MM.1S (cell line): ENCODE data around the gene CHST10.

Source experiments
- DNase-seq: peaks from one replicate; pipeline ENCODE4 v3.0.0-alpha.2; 2015
- H2AFZ ChIP-seq: fragments of 300-600 bp; sonication (generic); 2 replicates; pipeline ENCODE4 v1.6.0; 2016; ENCODE audit warnings: antibody characterized with exemption, low read length
- H3F3A ChIP-seq: fragments of 300-600 bp; sonication (generic); 2 replicates; pipeline ENCODE4 v1.6.1; 2016; ENCODE audit warnings: mild to moderate bottlenecking, antibody characterized with exemption, low read length, moderate library complexity, mixed read lengths; ENCODE audit not compliant: insufficient read depth
- H3K27ac ChIP-seq: fragments of 300-600 bp; sonication (generic); 2 replicates; pipeline ENCODE4 v1.5.1; 2016; ENCODE audit warnings: mild to moderate bottlenecking, low read length
- H3K27me3 ChIP-seq: fragments of 300-600 bp; sonication (generic); replicated peaks from 2 replicates; pipeline ENCODE4 v1.6.0; 2016; ENCODE audit warnings: low read length; ENCODE audit not compliant: insufficient read depth
- H3K36me3 ChIP-seq: fragments of 300-600 bp; sonication (generic); replicated peaks from 2 replicates; pipeline ENCODE4 v1.6.1; 2016; ENCODE audit warnings: mild to moderate bottlenecking, low read length, mixed read lengths; ENCODE audit not compliant: insufficient read depth
- H3K4me1 ChIP-seq: fragments of 300-600 bp; sonication (generic); 2 replicates; pipeline ENCODE4 v1.6.1; 2016; ENCODE audit warnings: low read length, mixed read lengths
- H3K4me2 ChIP-seq: fragments of 300-600 bp; sonication (generic); 2 replicates; pipeline ENCODE4 v1.6.0; 2016; ENCODE audit warnings: low read depth, low read length
- H3K4me3 ChIP-seq: fragments of 300-600 bp; sonication (generic); 2 replicates; pipeline ENCODE4 v1.5.1; 2016; ENCODE audit warnings: low read length, mixed read lengths
- H3K79me2 ChIP-seq: fragments of 300-600 bp; sonication (generic); 2 replicates; pipeline ENCODE4 v1.6.1; 2016; ENCODE audit warnings: mixed run types, low read length, mixed read lengths
- H3K9ac ChIP-seq: fragments of 300-600 bp; sonication (generic); 2 replicates; pipeline ENCODE4 v1.6.1; 2016; ENCODE audit warnings: low read length, mixed read lengths
- H3K9me2 ChIP-seq: fragments of 300-600 bp; sonication (generic); replicated peaks from 2 replicates; pipeline ENCODE4 v1.6.1; 2016; ENCODE audit warnings: mild to moderate bottlenecking, low read length, mixed read lengths; ENCODE audit not compliant: insufficient read depth
- H3K9me3 ChIP-seq: fragments of 300-600 bp; sonication (generic); replicated peaks from 2 replicates; pipeline ENCODE4 v1.6.1; 2016; ENCODE audit warnings: mild to moderate bottlenecking, low read length, mixed read lengths; ENCODE audit not compliant: insufficient read depth
- H4K20me1 ChIP-seq: fragments of 300-600 bp; sonication (generic); 2 replicates; pipeline ENCODE4 v1.6.1; 2016; ENCODE audit warnings: mild to moderate bottlenecking, low read length, moderate library complexity, mixed read lengths; ENCODE audit not compliant: insufficient read depth
- CTCF ChIP-seq: fragments of 300-600 bp; sonication (generic); IDR thresholded peaks from 2 replicates; pipeline ENCODE4 v1.5.1; 2016; ENCODE audit warnings: antibody characterized with exemption, low read length, mixed read lengths
- EZH2 ChIP-seq: fragments of 300-600 bp; sonication (generic); optimal IDR thresholded peaks from 2 replicates; pipeline ENCODE3; 2017; ENCODE audit warnings: low read depth, mild to moderate bottlenecking, antibody characterized with exemption, low read length, mixed read lengths
- EZH2phosphoT487 ChIP-seq: fragments of 300-600 bp; sonication (generic); IDR thresholded peaks from 2 replicates; pipeline ENCODE4 v1.6.1; 2018; ENCODE audit warnings: antibody characterized with exemption, low read length

The CHST10 gene

GRCh38 chr2:100395532-100396350 lies 21.7 kb downstream of the CHST10 start:
- H3K4me2 ChIP-seq: no peak overlapping the region

DNA sequence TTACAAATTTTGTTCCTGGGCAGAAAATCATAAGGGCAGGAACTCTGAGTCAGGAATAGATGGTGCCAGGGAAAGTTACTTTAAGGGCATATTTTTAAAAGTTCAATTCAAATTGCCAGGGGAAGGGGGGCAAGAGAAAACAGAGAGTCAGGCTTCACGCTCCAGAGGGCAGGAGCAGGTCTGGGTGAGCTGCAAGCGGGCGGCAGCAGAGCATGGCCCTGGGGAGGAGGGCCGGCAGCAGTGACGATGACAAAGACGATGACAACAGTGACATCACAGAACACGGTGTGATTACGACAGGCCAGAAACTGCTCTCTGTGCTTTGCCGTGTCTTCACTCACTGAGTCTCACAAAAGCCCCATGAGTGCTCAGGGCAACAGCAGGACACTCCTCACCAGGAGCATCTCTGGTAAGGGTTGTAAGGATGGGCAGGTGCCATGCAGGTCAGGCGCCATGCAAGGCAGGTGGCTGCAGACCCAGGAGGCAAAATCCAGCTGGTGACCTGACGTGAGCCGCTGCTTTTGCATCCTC lies 23.3 kb downstream of the CHST10 start:
- no peak overlapping the region for H3K27ac ChIP-seq
- no peaks in the 10 kb centered on the region for H4K20me1 ChIP-seq
- DNase-seq: no peak
- TF ChIP-seq CTCF (no peak), EZH2phosphoT487 (no peak), EZH2 (no peak)
- H2AFZ ChIP-seq: no peak overlapping the region
- no peaks in the 10 kb centered on the region for H3K36me3 ChIP-seq
- H3K4me1 ChIP-seq: no peaks in the 10 kb centered on the region
- H3K9me3 ChIP-seq: no peaks in the 10 kb centered on the region
- no peaks in the 10 kb centered on the region for H3K79me2 ChIP-seq
- H3K4me3 ChIP-seq: no peak overlapping the region
- H3K9ac ChIP-seq: no peak overlapping the region
- no peaks in the 10 kb centered on the region for H3K9me2 ChIP-seq
- no peaks in the 10 kb centered on the region for H3K27me3 ChIP-seq
- no peak overlapping the region for H3K4me2 ChIP-seq
- no peaks in the 10 kb centered on the region for H3F3A ChIP-seq

More at GRCh38 chr2:100395532-100396350, 21.7 kb downstream of the CHST10 start:
- no peaks in the 10 kb centered on the region for H3K4me1 ChIP-seq
- H3K27ac ChIP-seq: no peak overlapping the region
- H3F3A ChIP-seq: no peaks in the 10 kb centered on the region
- H4K20me1 ChIP-seq: no peaks in the 10 kb centered on the region
- no peaks in the 10 kb centered on the region for H3K9me3 ChIP-seq
- H3K79me2 ChIP-seq: no peaks in the 10 kb centered on the region
- DNase-seq: no peak
- no peak overlapping the region for H3K9ac ChIP-seq
- H3K36me3 ChIP-seq: no peaks in the 10 kb centered on the region
- H3K9me2 ChIP-seq: no peaks in the 10 kb centered on the region
- no peaks in the 10 kb centered on the region for H3K27me3 ChIP-seq
- H2AFZ ChIP-seq: no peak overlapping the region
- no peak overlapping the region for H3K4me3 ChIP-seq
- TF ChIP-seq EZH2 (no peak), CTCF (no peak), EZH2phosphoT487 (no peak)

- Histone ChIP-seq H3K9me2 (no peaks in the 10 kb centered on the region), H4K20me1 (no peaks in the 10 kb centered on the region), H3K4me3 (no peak overlapping the region), H3K9me3 (no peaks in the 10 kb centered on the region), H3K79me2 (no peaks in the 10 kb centered on the region), H3K4me2 (no peak overlapping the region), H3K36me3 (no peaks in the 10 kb centered on the region), H3K9ac (no peak overlapping the region), H3K27me3 (no peaks in the 10 kb centered on the region), H3K27ac (no peak overlapping the region), H3K4me1 (no peaks in the 10 kb centered on the region), H3F3A (no peaks in the 10 kb centered on the region), H2AFZ (no peak overlapping the region)
- TF ChIP-seq CTCF (no peak), EZH2phosphoT487 (no peak), EZH2 (no peak)
- no peak for DNase-seq
Measured at GRCh38 chr2:100393362-100393761, 24.1 kb downstream of the CHST10 start.
